ENCODE data around the gene PFKFB4. TPM values are rescaled to one million over a fixed set of nuclear protein-coding genes. Genes with fewer than 3 reads are reported as not detected.

Gene PFKFB4
- total and polyA plus RNA-seq, 2 of the 8 experiments (the other 6 are each of a cell fraction or from before 2014, with no cell fraction given), result 10.7 to 20.1 TPM

DNA sequence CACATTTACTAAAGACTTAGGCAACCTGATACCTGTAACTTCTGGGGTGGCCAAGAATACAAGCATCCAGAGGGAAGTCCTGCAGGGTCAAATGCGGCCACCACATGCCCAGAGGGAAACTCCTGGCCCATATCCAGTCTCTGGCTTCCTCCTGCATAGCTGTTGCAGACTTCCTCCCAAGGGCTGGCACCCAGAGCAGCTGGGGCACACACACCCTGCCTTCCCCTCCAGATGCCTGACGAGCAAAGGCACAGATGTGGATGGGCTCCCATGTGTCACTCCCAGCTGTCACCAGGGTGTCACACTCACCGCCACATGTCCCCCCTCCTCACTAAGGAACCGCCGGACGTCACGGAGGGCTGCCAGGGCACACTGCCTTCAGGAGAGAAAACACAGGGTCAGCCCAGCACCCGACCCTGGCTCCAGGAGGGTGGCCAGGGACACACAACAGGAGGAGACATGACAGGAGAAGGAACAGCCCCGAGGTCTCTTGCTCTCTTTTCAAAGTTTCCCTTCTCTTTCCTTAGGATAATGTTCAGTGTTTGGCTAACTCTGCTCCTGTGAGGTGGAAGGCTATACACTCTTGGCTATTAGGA, 13.2 kb downstream of the PFKFB4 start:
- Histone ChIP-seq H3K4me1 (replicated peaks in 1 of 4; ENCODE audit: control insufficient read depth in 3 of 4, insufficient read depth in 4 of 4, low read length in 3 of 4) (no peaks in the 10 kb centered on the region; a peak in 2 of 7 replicates), H3K79me1 (ENCODE audit: low read depth, low read length) (no peaks in the 10 kb centered on the region; the same call in 1 of the 2 replicates), H3K36me3 (ENCODE audit: control insufficient read depth in 2 of 4, insufficient read depth in 4 of 4, low read length in 3 of 4) (peaks cover 2 to 29% (median 26%) of the 10 kb centered on the region in 4 experiments; a peak in 7 of 8 replicates), H3K18ac (ENCODE audit: extremely low read depth, low read length) (no peak overlapping the region), H3K9me3 (ENCODE audit: insufficient read depth in 2 of 2, low read depth in 1 of 2, low read length in 1 of 2) (no peaks in the 10 kb centered on the region), H2AFZ (ENCODE audit: low read length) (no peak overlapping the region), H3K27ac (ENCODE audit: low read depth, low read length) (no peak overlapping the region), H4K5ac (ENCODE audit: insufficient read length, low read depth, low read length) (no peak overlapping the region), H3K27me3 (replicated peaks in 1 of 4; ENCODE audit: control insufficient read depth in 3 of 4, extremely low read depth in 1 of 4, insufficient read depth in 3 of 4, low read length in 3 of 4) (no peaks in the 10 kb centered on the region), H4K8ac (ENCODE audit: extremely low read depth, insufficient read depth, low read length) (no peak overlapping the region), H2BK12ac (ENCODE audit: low read depth, low read length) (no peak overlapping the region), H2BK5ac (ENCODE audit: low read depth, low read length) (no peak overlapping the region), H3K23me2 (ENCODE audit: low read depth, low read length) (no peaks in the 10 kb centered on the region), H2BK15ac (ENCODE audit: low read length) (no peak overlapping the region), H3K9ac (replicated peaks in 1 of 4; ENCODE audit: extremely low read depth in 1 of 4, low read depth in 3 of 4, low read length in 3 of 4) (no peak overlapping the region), H4K91ac (replicated peaks; ENCODE audit: insufficient read length, low read length) (no peak overlapping the region), H4K20me1 (replicated peaks in 1 of 2; ENCODE audit: control insufficient read depth in 1 of 2, insufficient read depth in 2 of 2, low read length in 2 of 2) (no peaks in the 10 kb centered on the region), H3K14ac (ENCODE audit: insufficient read length) (no peak overlapping the region), H3K4ac (replicated peaks; ENCODE audit: insufficient read length, low read depth, low read length) (no peak overlapping the region), H3K79me2 (ENCODE audit: control insufficient read depth in 1 of 2, insufficient read depth in 2 of 2, low read length in 2 of 2) (no peaks in the 10 kb centered on the region), H2BK20ac (ENCODE audit: low read length) (no peak overlapping the region), H3K23ac (ENCODE audit: insufficient read length) (no peak overlapping the region), H3K4me2 (ENCODE audit: insufficient read depth in 1 of 2, low read depth in 2 of 2, low read length in 2 of 2) (no peak overlapping the region), H3K4me3 (ENCODE audit: extremely low read depth in 1 of 4, insufficient read depth in 2 of 4, low read depth in 3 of 4, low read length in 4 of 4) (no peak overlapping the region), H3K56ac (replicated peaks; ENCODE audit: insufficient read length, low read depth, low read length) (no peak overlapping the region), H2AK5ac (ENCODE audit: low read depth, low read length) (no peak overlapping the region), H2BK120ac (replicated peaks; ENCODE audit: low read depth, low read length) (no peak overlapping the region)
- ChIA-PET CTCF (ENCODE audit: partially characterized antibody) (interaction anchor here (0.7 to 1.3 kb wide), 3 partner anchors 14 to 107 kb away, joined by 3 to 4 read pairs (median 3); no protein-coding TSS in a partner anchor), POLR2A (ENCODE audit: partially characterized antibody) (interaction anchor here (0.7 kb wide), 1 partner anchor 115 kb away, joined by 3 read pairs; no protein-coding TSS in a partner anchor)
- WGBS, 2 experiments (ENCODE audit: extremely low coverage in 1 of 2, insufficient coverage in 1 of 2, insufficient read length in 1 of 2, insufficient replicate concordance in 2 of 2, low coverage in 1 of 2, low lambda C conversion rate in 2 of 2, missing lambda C conversion rate in 1 of 2), result 87% methylated on average over 9 of the region's 9 CpGs; no CpG with 5 or more reads in 1 of the 2 experiments
- TF ChIP-seq KDM5A (IDR thresholded peaks at IDR 0.05; ENCODE audit: low read length) (no peak), YY1 (IDR thresholded peaks at IDR 0.05; ENCODE audit: low read depth, low read length) (no peak), GTF2F1 (IDR thresholded peaks at IDR 0.05; ENCODE audit: borderline replicate concordance, low read depth, low read length) (no peak), SIN3A (conservative IDR thresholded peaks at IDR 0.05 in 1 of 2, IDR thresholded peaks at IDR 0.05 in 1 of 2; ENCODE audit: low read depth in 1 of 2, low read length in 2 of 2) (no peak), ASH2L (IDR thresholded peaks at IDR 0.05; ENCODE audit: low read length) (no peak), POU5F1 (IDR thresholded peaks at IDR 0.05; ENCODE audit: low read depth, low read length) (no peak), CTBP2 (IDR thresholded peaks at IDR 0.05; ENCODE audit: borderline replicate concordance, insufficient read depth, insufficient read length, low read length) (no peak), TCF12 (IDR thresholded peaks at IDR 0.05; ENCODE audit: low read depth, low read length) (no peak), EP300 (IDR thresholded peaks at IDR 0.05; ENCODE audit: borderline replicate concordance in 1 of 2, low read depth in 2 of 2, low read length in 2 of 2) (no peak), NRF1 (IDR thresholded peaks at IDR 0.05; ENCODE audit: low read depth, low read length) (no peak), SP2 (IDR thresholded peaks at IDR 0.05; ENCODE audit: low read length) (no peak)
- TF ChIP-seq, protein P1, sequence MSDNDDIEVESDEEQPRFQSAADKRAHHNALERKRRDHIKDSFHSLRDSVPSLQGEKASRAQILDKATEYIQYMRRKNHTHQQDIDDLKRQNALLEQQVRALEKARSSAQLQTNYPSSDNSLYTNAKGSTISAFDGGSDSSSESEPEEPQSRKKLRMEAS (IDR thresholded peaks at IDR 0.05), result no peak
- FAIRE-seq, result no peak
- no peak for DNase-seq (ENCODE audit: low read depth in 1 of 2, low spot score in 2 of 2)

Data from H1 (cell line).